ENCODE measurements around the gene CA5A. TPM values are rescaled to one million over a fixed set of nuclear protein-coding genes. Genes with fewer than 3 reads are reported as not detected.

The CA5A gene
- total and polyA plus RNA-seq, 9 of the 15 experiments (the other 6 are each of a cell fraction or from before 2014, with no cell fraction given) = not detected

- no peak for TF ChIP-seq CHAMP1 (IDR thresholded peaks at IDR 0.05)
- 0 out of 2 replicates have a peak, but pooled peaks have one; percentile 5 for TF ChIP-seq NFE2 (IDR thresholded peaks at IDR 0.05; ENCODE audit: low read depth)
- TF ChIP-seq CREB1 (IDR thresholded peaks at IDR 0.05) = peak; percentile 86
- TF ChIP-seq CREB1 (CRISPR knock-in tag; IDR thresholded peaks at IDR 0.05) = peak; percentile 79
- TF ChIP-seq NCOA2 (IDR thresholded peaks at IDR 0.05; ENCODE audit: partially characterized antibody in 2 of 2) = no peak
- TF ChIP-seq ZBTB8A (IDR thresholded peaks at IDR 0.05; ENCODE audit: partially characterized antibody) = no peak
- no peak for TF ChIP-seq SMARCA5 (IDR thresholded peaks at IDR 0.05)
- TF ChIP-seq VEZF1 (CRISPR knock-in tag; IDR thresholded peaks at IDR 0.05) = peak; percentile 77
Measured at GRCh38 chr16:87956365-87957231, 20.3 kb upstream of the CA5A start (continued).

Measured in K562 (cell line).